H1 (cell line): ENCODE results near the gene CNST. TPM values are rescaled to one million over a fixed set of nuclear protein-coding genes. Genes with fewer than 3 reads are reported as not detected.

Source experiments
- CTCF ChIA-PET: fragments of 300-600 bp; sonication (Branson Sonifier 250); formaldehyde crosslinking; loops from one replicate; lab custom pipeline; 2021; ENCODE audit not compliant: partially characterized antibody; lab: Charles Lee
- POLR2A ChIA-PET: fragments of 300-600 bp; sonication (Branson Sonifier 250); formaldehyde crosslinking; loops from one replicate; lab custom pipeline; 2021; ENCODE audit warnings: inconsistent platforms; ENCODE audit not compliant: partially characterized antibody; lab: Charles Lee
- DNase-seq, 2 experiments: peaks; one replicate each; pipeline versions ENCODE4 v3.0.0 to v3.0.0-alpha.2; 2010 to 2022; ENCODE audit warnings: low spot score in 2 of 2, low read depth in 1 of 2, mixed read lengths in 1 of 2
- FAIRE-seq: peaks from 2 replicates; lab custom pipeline; 2011; peaks lifted over from hg19 to GRCh38; lab: Jason Lieb, UNC
- H2AFZ ChIP-seq: 2 replicates; pipeline ENCODE4 v1.8.1; 2012; ENCODE audit warnings: low read length, inconsistent platforms
- H2AK5ac ChIP-seq: 2 replicates; pipeline ENCODE4 v1.6.1; 2013; ENCODE audit warnings: low read depth, low read length
- H2BK120ac ChIP-seq: replicated peaks from 2 replicates; pipeline ENCODE3; 2013; ENCODE audit warnings: low read depth, low read length, inconsistent platforms
- H2BK12ac ChIP-seq: 2 replicates; pipeline ENCODE4 v1.6.1; 2013; ENCODE audit warnings: low read depth, low read length
- H2BK15ac ChIP-seq: 2 replicates; pipeline ENCODE4 v1.6.1; 2013; ENCODE audit warnings: low read length
- H2BK20ac ChIP-seq: 2 replicates; pipeline ENCODE4 v1.6.1; 2013; ENCODE audit warnings: low read length
- H2BK5ac ChIP-seq: 2 replicates; pipeline ENCODE4 v1.6.1; 2013; ENCODE audit warnings: low read depth, low read length
- H3K14ac ChIP-seq: 2 replicates; pipeline ENCODE4 v1.6.1; 2013; ENCODE audit warnings: inconsistent platforms; ENCODE audit not compliant: insufficient read length
- H3K18ac ChIP-seq: 2 replicates; pipeline ENCODE4 v1.6.1; 2013; ENCODE audit warnings: low read length; ENCODE audit errors: extremely low read depth
- H3K23ac ChIP-seq: 2 replicates; pipeline ENCODE4 v1.6.1; 2013; ENCODE audit warnings: inconsistent platforms; ENCODE audit not compliant: insufficient read length
- H3K23me2 ChIP-seq: 2 replicates; pipeline ENCODE4 v1.6.1; 2013; ENCODE audit warnings: low read depth, low read length
- H3K27ac ChIP-seq: 2 replicates; pipeline ENCODE4 v1.6.1; 2011; ENCODE audit warnings: low read depth, low read length, inconsistent platforms
- H3K27me3 ChIP-seq, 4 experiments: replicated peaks in 1 of 4; 1 replicate in 1 of 4; 2 replicates in 3 of 4; pipeline versions ENCODE4 v1.6.1 to v1.8.1; 2011 to 2013; ENCODE audit warnings: low read length in 3 of 4, mild to moderate bottlenecking in 3 of 4, inconsistent platforms in 2 of 4, mixed read lengths in 2 of 4, moderate library complexity in 1 of 4; ENCODE audit not compliant: control insufficient read depth in 3 of 4, insufficient read depth in 3 of 4; ENCODE audit errors: extremely low read depth in 1 of 4
- H3K36me3 ChIP-seq, 4 experiments: 2 replicates each; pipeline versions ENCODE4 v1.6.1 to v1.8.1; 2011 to 2013; ENCODE audit warnings: mild to moderate bottlenecking in 4 of 4, low read length in 3 of 4, moderate library complexity in 2 of 4, control low read depth in 1 of 4, inconsistent platforms in 1 of 4; ENCODE audit not compliant: insufficient read depth in 4 of 4, control insufficient read depth in 2 of 4
- H3K4ac ChIP-seq: replicated peaks from 2 replicates; pipeline ENCODE3; 2013; ENCODE audit warnings: low read length, low read depth, mixed read lengths, inconsistent platforms; ENCODE audit not compliant: insufficient read length
- H3K4me1 ChIP-seq, 4 experiments: replicated peaks in 1 of 4; 1 replicate in 1 of 4; 2 replicates in 3 of 4; pipeline versions ENCODE4 v1.6.1 to v1.8.1; 2011 to 2013; ENCODE audit warnings: low read length in 3 of 4, inconsistent platforms in 2 of 4, mixed read lengths in 1 of 4; ENCODE audit not compliant: insufficient read depth in 4 of 4, control insufficient read depth in 3 of 4
- H3K4me2 ChIP-seq, 2 experiments: 2 replicates each; pipeline versions ENCODE4 v1.6.1 to v1.8.1; 2011 to 2013; ENCODE audit warnings: low read depth in 2 of 2, low read length in 2 of 2, control low read depth in 1 of 2, inconsistent platforms in 1 of 2, mild to moderate bottlenecking in 1 of 2; ENCODE audit not compliant: insufficient read depth in 1 of 2
- H3K4me3 ChIP-seq, 4 experiments: fragments of 200-600, 300-600 bp in 1 of 4; sonication (generic), shearing (Covaris generic), sonication (Bioruptor Twin) in 1 of 4; 2 replicates each; pipeline versions ENCODE4 v1.5.1 to v1.8.1; 2011 to 2016; ENCODE audit warnings: low read length in 4 of 4, low read depth in 3 of 4, control low read depth in 2 of 4, inconsistent platforms in 2 of 4, mild to moderate bottlenecking in 2 of 4, mixed read lengths in 1 of 4, moderate library complexity in 1 of 4; ENCODE audit not compliant: insufficient read depth in 2 of 4; ENCODE audit errors: extremely low read depth in 1 of 4
- H3K56ac ChIP-seq: replicated peaks from 2 replicates; pipeline ENCODE3; 2013; ENCODE audit warnings: low read depth, mild to moderate bottlenecking, mixed read lengths, low read length, inconsistent platforms; ENCODE audit not compliant: insufficient read length
- H3K79me1 ChIP-seq: 2 replicates; pipeline ENCODE4 v1.6.1; 2013; ENCODE audit warnings: low read depth, low read length, control low read depth
- H3K79me2 ChIP-seq, 2 experiments: 2 replicates each; pipeline versions ENCODE4 v1.6.1 to v1.8.1; 2012 to 2013; ENCODE audit warnings: low read length in 2 of 2, mild to moderate bottlenecking in 2 of 2, inconsistent platforms in 1 of 2; ENCODE audit not compliant: insufficient read depth in 2 of 2, control insufficient read depth in 1 of 2
- H3K9ac ChIP-seq, 4 experiments: replicated peaks in 1 of 4; 1 replicate in 1 of 4; 2 replicates in 3 of 4; pipeline versions ENCODE4 v1.6.1 to v1.8.1; 2011 to 2013; ENCODE audit warnings: low read depth in 3 of 4, low read length in 3 of 4, control low read depth in 2 of 4, mild to moderate bottlenecking in 2 of 4, moderate library complexity in 2 of 4, inconsistent platforms in 1 of 4; ENCODE audit errors: extremely low read depth in 1 of 4
- H3K9me3 ChIP-seq, 2 experiments: 2 replicates each; pipeline versions ENCODE4 v1.6.1 to v1.8.1; 2012 to 2013; ENCODE audit warnings: mild to moderate bottlenecking in 2 of 2, moderate library complexity in 2 of 2, control low read depth in 1 of 2, inconsistent platforms in 1 of 2, low read depth in 1 of 2, low read length in 1 of 2, mixed read lengths in 1 of 2; ENCODE audit not compliant: insufficient read depth in 2 of 2
- H4K20me1 ChIP-seq, 2 experiments: replicated peaks in 1 of 2; 2 replicates each; pipeline versions ENCODE3 to v1.8.1; 2011 to 2013; ENCODE audit warnings: inconsistent platforms in 2 of 2, low read length in 2 of 2, mild to moderate bottlenecking in 1 of 2; ENCODE audit not compliant: insufficient read depth in 2 of 2, control insufficient read depth in 1 of 2
- H4K5ac ChIP-seq: 2 replicates; pipeline ENCODE4 v1.6.1; 2013; ENCODE audit warnings: low read length, low read depth, mixed read lengths, inconsistent platforms; ENCODE audit not compliant: insufficient read length
- H4K8ac ChIP-seq: 2 replicates; pipeline ENCODE4 v1.8.0; 2013; ENCODE audit warnings: mild to moderate bottlenecking, moderate library complexity, low read length, inconsistent platforms; ENCODE audit not compliant: insufficient read depth; ENCODE audit errors: extremely low read depth
- H4K91ac ChIP-seq: replicated peaks from 2 replicates; pipeline ENCODE3; 2013; ENCODE audit warnings: low read length, mixed read lengths, inconsistent platforms; ENCODE audit not compliant: insufficient read length
- ATF2 ChIP-seq: IDR thresholded peaks from 2 replicates; pipeline ENCODE4 v1.6.1; 2012; ENCODE audit warnings: low read length, inconsistent platforms
- POLR2AphosphoS5 ChIP-seq: IDR thresholded peaks from 2 replicates; pipeline ENCODE4 v1.6.1; 2011; ENCODE audit warnings: low read depth, low read length
- WGBS, 2 experiments: shearing (Covaris generic) in 1 of 2; methylation state at CpG; one replicate each; pipeline versions ENCODE4 v1.1.6 to v1.1.7; 2013 to 2015; ENCODE audit warnings: low lambda C conversion rate in 2 of 2, mixed read lengths in 2 of 2, inconsistent platforms in 1 of 2, low coverage in 1 of 2, missing lambda C conversion rate in 1 of 2; ENCODE audit not compliant: insufficient replicate concordance in 2 of 2, insufficient coverage in 1 of 2, insufficient read length in 1 of 2; ENCODE audit errors: extremely low coverage in 1 of 2, missing lambda C conversion rate in 1 of 2; 5-methylcytosine and 5-hydroxymethylcytosine counted together
- polyA plus RNA-seq, 7 experiments: library from polyadenylated mRNA; depleted of rRNA in 3 of 7; stranded (reverse) in 5 of 7; unstranded in 2 of 7; fragments of >200 nt in 5 of 7; fragments of 200-250 nt in 2 of 7; gene quantifications; 1 replicate in 5 of 7; 2 replicates in 1 of 7; 4 replicates in 1 of 7; pipeline versions ENCODE4 v1.2.1 to v1.2.3, GENCODE V29; 2011 to 2013; ENCODE audit warnings: missing spikeins in 2 of 7, mixed read lengths in 2 of 7
- total RNA-seq: library from RNA; stranded (reverse); fragmentation: NEBNext Ultra II Directional; extraction: Animal tissue kit (Norgen Biotek cat#: 25700); gene quantifications from 2 replicates; pipeline ENCODE4 v1.2.1, GENCODE V29; 2021

The CNST gene
- total and polyA plus RNA-seq, 2 of the 8 experiments (the other 6 are each of a cell fraction or from before 2014, with no cell fraction given) = 5.3 to 21.3 TPM

GRCh38 chr1:246651012-246651695 lies 84.9 kb downstream of the CNST start:
- Histone ChIP-seq H3K36me3 (peaks cover 0 to 9% (median 2%) of the 10 kb centered on the region in 4 experiments; a peak in 2 of 8 replicates), H2AFZ (no peak overlapping the region), H2BK5ac (no peak overlapping the region), H3K79me1 (no peaks in the 10 kb centered on the region; the same call in 1 of the 2 replicates), H3K79me2 (no peaks in the 10 kb centered on the region), H3K23ac (no peak overlapping the region), H4K5ac (no peak overlapping the region), H3K14ac (no peak overlapping the region), H3K27ac (no peak overlapping the region), H4K8ac (no peak overlapping the region), H3K4me1 (peaks cover 0 to 4% (median 2%) of the 10 kb centered on the region in 4 experiments; a peak in 4 of 7 replicates), H3K4me2 (no peak overlapping the region), H3K4me3 (no peak overlapping the region), H3K9ac (no peak overlapping the region), H2BK12ac (no peak overlapping the region), H3K23me2 (no peaks in the 10 kb centered on the region), H2BK15ac (no peak overlapping the region), H2AK5ac (no peak overlapping the region), H4K20me1 (peaks cover 0 to 2% of the 10 kb centered on the region in 2 experiments), H3K9me3 (no peaks in the 10 kb centered on the region), H2BK120ac (no peak overlapping the region), H3K27me3 (no peaks in the 10 kb centered on the region), H2BK20ac (no peak overlapping the region), H3K56ac (no peak overlapping the region), H4K91ac (no peak overlapping the region), H3K18ac (no peak overlapping the region), H3K4ac (no peak overlapping the region)
- ChIA-PET CTCF (interaction anchor here (0.9 to 1.1 kb wide), 3 partner anchors 35 to 45 kb away, joined by 3 read pairs; no protein-coding TSS in a partner anchor), POLR2A (no interaction called here)
- TF ChIP-seq ATF2 (no peak), POLR2AphosphoS5 (no peak)
- 89% methylated on average over 6 of the region's 6 CpGs; no CpG with 5 or more reads in 1 of the 2 experiments for WGBS, 2 experiments
- FAIRE-seq = no peak
- DNase-seq = no peak
